Mesenteric fat pad (tissue), 1 donor: ENCODE results near the gene SYCP2L. TPM values are rescaled to one million over a fixed set of nuclear protein-coding genes. Genes with fewer than 3 reads are reported as not detected.
"Not testable (repeated sequence)": the region's sequence is repeated elsewhere in the genome, so short reads cannot be mapped to it uniquely, and the experiment has no call there.

ENCODE experiments used
- DNase-seq: peaks from one replicate; pipeline ENCODE4 v3.0.0-alpha.2; 2020; ENCODE audit warnings: low spot score
- long read RNA-seq: library from polyadenylated mRNA; unstranded; transcript quantifications from one replicate; pipeline ENCODE4 v2.0.0, GENCODE V29; 2020
- total RNA-seq: library from RNA; stranded (reverse); fragmentation: NEBNext Ultra II Directional; extraction: Animal tissue kit (Norgen Biotek cat#: 25700); gene quantifications from one replicate; pipeline ENCODE4 v1.2.1, GENCODE V29; 2021
- donor health status: DM: yes; HTN: yes; CAD: no.

The SYCP2L gene
- total RNA-seq: 0.93 TPM
- long read RNA-seq: 0 reads

- no peak for DNase-seq
These were observed at the start of gene SYCP2L for GRCh38 chr6:10886691-10887502. Gene SYCP2L, plus strand, starts transcription at chr6:10887052. Its CDS starts 75 bp downstream, at chr6:10887127.

DNA sequence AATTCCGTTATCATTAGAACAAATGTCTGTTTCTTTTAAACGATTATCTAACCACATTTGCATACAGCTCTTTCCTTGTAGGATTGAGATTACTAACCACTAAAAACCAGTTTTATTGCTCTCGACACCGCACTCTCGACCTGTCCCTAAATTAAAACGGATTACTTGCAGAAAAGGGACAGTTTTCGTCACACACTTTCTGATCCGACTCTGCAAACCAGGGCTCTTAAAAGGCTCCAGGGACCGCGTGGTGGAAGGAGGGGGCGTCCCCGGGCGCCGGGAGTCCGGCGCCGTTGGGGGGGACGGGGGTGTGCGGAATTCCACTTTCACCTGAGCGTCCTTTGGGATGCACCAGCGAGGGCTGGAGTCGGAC is 49.2 kb upstream of the SYCP2L start:
- DNase-seq: no peak

GRCh38 chr6:10837995-10838793 is 48.7 kb upstream of the SYCP2L start, which contains the start of gene MAK:
Gene MAK, minus strand, starts transcription at chr6:10838539. Its CDS starts 7,891 bp downstream, at chr6:10830648.
- peak; percentile 96 for DNase-seq

DNA sequence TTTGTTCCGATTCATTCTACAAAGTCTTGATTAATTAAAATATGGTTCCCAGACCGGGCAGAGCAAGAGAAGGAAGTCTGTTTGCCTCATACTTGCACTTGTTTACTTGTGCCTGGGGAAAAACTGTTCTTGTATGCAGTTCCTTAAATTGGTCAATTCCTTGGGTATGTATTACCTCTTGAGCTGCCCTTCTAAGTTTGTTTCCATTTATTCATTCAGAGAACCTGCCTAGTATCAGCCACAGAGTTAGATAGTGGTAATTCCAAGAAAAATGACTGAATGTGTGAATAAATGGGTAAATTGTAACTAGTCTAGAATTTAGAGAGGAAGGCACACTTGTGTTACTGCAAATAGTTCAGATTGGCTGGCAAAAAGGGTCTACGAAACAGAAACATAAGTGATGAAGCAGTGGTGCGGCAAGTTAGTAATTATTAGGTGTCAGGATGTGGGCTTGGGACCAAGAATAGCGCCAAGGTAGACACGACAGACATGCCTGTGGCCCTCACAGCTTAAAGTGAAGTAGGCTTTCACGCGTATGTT is 48.0 kb upstream of the SYCP2L start:
- no peak for DNase-seq

DNA sequence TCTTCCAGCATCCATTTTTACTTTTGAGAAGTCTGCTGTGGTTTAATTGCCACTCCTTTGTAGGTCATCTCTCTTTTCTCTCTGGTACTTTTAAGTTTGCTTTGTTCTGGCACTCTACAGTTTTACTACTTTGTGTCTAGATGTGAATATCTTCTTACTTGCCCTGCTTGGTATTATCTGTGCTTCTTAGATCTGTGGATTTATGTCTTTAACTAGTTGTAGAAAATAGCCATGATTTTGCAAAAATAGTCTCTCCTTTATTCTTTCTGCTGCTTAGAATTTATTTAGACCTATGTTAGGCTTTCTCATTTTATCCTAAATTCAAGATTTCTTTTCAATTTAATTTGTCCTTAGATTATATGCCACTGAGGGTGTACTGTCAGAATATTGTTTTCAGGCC is 43.3 kb upstream of the SYCP2L start:
- no peak for DNase-seq

DNA sequence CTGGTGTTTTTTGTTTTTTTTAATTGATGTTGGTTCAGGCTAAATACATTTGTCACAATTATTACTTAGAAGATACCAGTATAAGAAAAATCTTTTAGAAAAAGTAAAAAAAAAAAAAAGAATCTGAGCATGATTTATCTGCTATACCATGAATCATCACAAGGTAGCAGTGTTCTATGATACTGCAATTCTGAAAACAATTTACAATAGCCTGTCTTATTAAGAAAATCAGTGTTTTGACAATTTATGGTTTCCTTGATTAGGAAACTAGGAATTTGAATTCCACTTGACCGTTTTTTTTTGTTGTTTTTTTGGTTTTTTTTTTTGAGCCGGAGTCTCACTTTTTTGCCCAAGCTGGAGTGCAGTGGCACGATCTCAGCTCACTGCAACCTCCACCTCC is 39.2 kb upstream of the SYCP2L start:
- DNase-seq: no peak

- DNase-seq: no peak
These were observed 37.0 kb upstream of the SYCP2L start for GRCh38 chr6:10849901-10850300.

DNA sequence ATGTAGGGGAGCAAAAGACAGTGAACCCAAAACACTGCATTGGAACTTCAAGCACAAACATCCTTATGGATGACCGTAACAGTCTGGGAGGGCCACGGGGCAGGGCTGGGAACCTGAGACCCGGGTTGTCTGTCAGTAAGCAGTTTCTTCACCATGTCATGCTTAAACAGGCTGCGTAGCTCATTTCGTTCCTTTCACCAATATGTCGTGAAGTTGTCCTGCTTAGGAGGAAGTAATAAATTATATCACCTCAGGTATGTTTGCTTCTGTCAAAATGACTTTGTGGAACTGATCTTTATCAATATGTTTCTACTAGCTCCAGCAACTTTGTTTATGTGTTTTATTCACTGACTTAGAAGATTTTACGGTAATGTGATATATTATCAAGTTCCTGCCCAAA is 36.1 kb upstream of the SYCP2L start:
- no peak for DNase-seq

DNA sequence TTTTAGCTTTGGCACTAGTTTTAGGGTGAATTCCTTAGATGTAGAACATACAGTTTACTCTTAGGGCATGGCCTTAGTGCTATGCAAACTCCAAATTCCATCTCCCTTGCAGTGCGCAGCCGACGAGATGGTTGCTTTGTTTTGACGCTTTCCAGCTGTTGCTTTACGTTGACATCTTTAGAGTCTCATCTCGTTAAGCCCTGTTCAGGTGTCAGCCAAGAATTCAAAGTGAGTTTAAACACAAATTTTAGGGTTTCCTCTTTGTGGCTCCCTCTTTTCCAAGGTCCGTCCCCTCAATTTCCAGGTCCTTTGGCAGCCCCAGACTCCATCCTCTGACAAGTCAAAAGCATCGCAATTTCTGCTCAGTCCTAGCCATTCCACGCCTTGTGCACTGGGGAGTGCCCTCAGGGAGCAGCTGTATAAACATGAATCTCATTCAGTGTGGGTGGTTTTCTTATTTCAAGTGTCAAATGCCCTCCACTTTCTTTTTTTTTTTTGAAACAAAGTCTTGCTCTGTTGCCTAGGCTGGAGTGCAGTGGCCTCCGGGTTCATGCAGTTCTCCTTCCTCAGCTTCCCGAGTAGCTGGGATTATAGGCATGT is 34.4 kb upstream of the SYCP2L start:
- no peak for DNase-seq

DNA sequence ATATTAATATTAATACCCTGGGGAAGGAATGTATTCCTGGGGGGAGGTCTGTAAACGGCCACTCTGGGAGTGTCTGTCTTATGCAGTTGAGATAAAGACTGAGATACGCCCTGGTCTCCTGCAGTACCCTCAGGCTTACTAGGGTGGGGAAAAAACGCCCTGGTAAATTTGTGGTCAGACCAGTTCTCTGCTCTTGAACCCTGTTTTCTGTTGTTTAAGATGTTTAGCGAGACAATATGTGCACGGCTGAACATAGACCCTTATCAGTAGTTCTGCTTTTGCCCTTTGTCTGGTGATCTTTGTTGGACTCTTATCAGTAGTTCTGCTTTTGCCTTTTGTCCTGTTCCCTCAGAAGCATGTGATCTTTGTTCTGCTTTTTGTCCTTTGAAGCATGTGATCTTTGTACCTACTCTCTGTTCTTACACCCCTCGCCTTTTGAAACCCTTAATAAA is 33.0 kb upstream of the SYCP2L start:
- not testable (repeated sequence) for DNase-seq

- DNase-seq: no peak
These were observed 31.8 kb upstream of the SYCP2L start for GRCh38 chr6:10854922-10855632.

DNA sequence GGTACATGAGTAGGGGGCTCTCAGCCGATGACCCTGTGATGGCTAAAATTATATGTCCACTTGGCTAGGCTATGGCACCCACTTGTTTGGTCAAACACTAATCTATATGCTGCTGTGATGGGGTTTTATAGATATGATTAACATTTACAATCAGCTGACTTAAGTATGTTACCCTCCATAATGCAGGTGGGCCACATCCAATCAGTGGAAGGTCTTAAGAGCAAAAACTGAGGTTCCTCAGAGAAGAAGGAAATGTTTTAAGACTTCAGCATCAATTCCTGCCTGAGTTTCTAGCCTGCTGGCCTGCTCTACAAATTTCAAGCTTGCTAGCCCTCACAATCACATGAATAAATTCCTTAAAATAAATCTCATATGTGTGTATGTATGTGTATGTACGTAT is 29.6 kb upstream of the SYCP2L start:
- no peak for DNase-seq

DNA sequence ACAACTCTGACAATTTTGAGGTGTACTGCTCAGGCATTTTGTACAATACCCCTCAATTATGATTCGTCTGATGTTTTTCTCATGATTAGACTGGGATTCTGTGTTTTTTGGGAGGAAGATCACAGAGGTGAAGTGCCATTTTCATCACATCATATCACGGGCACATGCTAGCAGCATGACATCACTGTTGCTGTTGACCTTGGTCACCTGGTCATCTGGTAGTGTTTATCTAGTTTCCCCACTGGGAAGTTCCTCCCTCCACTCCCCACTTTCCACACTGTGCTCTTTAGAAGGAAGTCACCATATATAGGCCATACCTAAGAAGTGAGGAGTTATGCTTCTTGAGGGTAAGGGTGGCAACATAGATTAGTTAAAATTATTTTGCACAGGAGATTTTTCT is 25.8 kb upstream of the SYCP2L start:
- no peak for DNase-seq

DNA sequence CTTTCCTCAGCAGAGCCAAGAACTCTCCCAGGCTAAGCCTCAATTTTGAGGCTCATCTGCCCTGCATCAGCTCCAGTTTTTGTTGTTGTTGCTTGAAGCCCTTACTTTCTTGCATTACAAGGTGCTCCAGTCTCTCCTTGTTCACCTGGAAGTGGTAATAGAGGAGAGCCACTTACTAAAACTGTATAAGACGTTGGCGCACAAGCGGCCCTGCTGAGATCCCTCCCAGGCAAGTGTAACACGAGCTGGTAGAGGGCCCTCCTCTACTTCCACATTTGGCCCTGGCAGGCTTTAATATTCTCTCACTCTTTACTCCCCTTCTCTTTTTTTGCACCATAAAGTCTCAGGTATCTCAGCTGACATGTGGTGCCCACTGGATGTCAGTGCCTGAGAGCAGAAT is 24.5 kb upstream of the SYCP2L start:
- no peak for DNase-seq

DNA sequence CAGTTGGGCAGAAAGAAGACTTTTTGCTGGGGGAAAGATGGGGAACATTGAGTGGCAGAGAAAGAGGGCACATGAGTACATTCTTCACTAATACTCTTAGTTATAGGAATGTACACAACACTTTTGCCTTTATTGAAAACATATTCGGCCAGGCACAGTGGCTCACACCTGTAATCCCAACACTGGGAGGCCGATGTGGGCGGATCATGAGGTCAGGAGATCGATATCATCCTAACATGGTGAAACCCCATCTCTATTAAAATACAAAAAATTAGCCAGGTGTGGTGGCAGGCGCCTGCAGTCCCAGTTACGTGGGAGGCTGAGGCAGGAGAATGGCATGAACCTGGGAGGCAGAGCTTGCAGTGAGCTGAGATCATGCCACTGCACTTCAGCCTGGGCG is 23.8 kb upstream of the SYCP2L start:
- DNase-seq: not testable (repeated sequence)

GRCh38 chr6:10866709-10867108 is 20.1 kb upstream of the SYCP2L start:
- DNase-seq: not testable (repeated sequence)

DNA sequence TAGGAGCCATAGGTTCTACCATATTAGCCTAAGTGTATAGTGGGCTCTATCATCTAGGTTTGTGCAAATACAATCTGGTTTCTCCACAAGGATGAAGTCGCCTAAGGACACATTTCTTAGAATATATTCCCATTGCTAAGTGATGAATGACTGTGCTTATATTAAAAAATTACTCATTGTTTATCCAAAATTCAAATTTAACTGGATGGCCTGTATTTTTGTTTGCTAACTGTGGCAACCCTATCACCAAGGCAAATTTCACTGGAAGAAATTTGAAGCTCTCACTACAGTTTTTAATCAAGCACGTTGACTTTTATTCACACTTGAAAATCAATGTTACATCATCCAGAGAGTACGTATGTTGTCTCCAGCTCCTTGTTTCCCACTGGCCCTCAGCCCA is 18.9 kb upstream of the SYCP2L start:
- no peak for DNase-seq

GRCh38 chr6:10873374-10873773 is 13.5 kb upstream of the SYCP2L start:
- no peak for DNase-seq

GRCh38 chr6:10874207-10874606 is 12.6 kb upstream of the SYCP2L start:
- no peak for DNase-seq

DNA sequence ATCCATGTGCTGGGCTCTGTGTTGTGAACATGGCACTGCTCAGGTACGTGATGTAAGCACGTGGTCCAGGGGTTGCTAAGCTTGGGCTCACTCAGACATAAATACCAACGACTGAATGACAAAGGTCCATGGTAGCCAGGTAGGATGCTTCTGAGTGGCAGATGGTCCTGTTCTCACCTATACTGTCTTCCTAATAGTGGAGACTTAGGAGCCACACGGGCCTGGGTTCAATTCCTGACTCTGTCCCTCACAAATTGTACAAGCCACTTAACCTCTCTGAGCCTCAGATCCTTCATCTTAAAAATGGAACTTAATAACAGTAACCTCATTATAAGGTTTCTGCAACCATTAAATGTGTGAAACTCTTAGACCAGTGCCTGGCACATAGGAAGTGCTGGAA is 11.8 kb upstream of the SYCP2L start:
- DNase-seq: no peak

DNA sequence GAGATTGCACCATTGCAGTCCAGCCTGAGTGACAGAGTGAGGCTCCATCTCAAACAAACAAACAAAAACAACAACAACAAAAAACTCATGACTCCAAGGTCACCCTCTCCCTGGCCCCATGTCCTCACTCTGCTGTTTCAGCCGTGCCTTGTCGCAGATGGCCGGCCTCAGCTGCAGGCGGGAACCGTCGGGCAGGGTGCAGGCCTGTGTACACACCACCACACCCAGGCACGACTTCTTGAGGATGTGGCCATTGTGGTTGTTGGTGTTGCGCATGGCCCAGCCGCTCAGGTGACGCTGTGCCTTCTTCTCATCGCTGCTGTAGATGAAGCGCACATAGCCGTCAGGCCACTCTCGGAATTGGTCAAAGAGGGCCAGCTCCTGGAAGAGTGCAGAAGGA is 9.8 kb upstream of the SYCP2L start:
- DNase-seq: no peak
